AG04450 (cell line): Measurements from ENCODE around the gene HOXD8. TPM values are rescaled to one million over a fixed set of nuclear protein-coding genes. Genes with fewer than 3 reads are reported as not detected.

Experiments used
- CTCF ChIA-PET: fragments of 300-600, 350-600 bp; formaldehyde crosslinking; extraction: SDS; loops from one replicate; lab custom pipeline; 2022; ENCODE audit warnings: antibody characterized with exemption, inconsistent platforms; lab: Charles Lee
- POLR2A ChIA-PET: fragments of 350-600 bp; formaldehyde crosslinking; extraction: SDS; loops from one replicate; lab custom pipeline; 2021; ENCODE audit warnings: antibody characterized with exemption, inconsistent platforms; lab: Yijun Ruan, JAX
- DNase-seq: peaks from one replicate; pipeline ENCODE4 v3.0.0-alpha.2; 2011; ENCODE audit warnings: low read depth, low spot score
- H3K27ac ChIP-seq: one replicate; pipeline ENCODE4 v1.5.1; 2012; ENCODE audit warnings: low read depth, low read length, control low read depth
- H3K27me3 ChIP-seq: one replicate; pipeline ENCODE4 v1.6.0; 2012; ENCODE audit warnings: low read length; ENCODE audit not compliant: control insufficient read depth, insufficient read depth
- H3K4me3 ChIP-seq: 2 replicates; pipeline ENCODE4 v1.5.1; 2011; ENCODE audit warnings: mild to moderate bottlenecking, low read depth, low read length, control low read depth
- H3K9me3 ChIP-seq: 2 replicates; pipeline ENCODE4 v1.5.1; 2012; ENCODE audit warnings: low read length; ENCODE audit not compliant: control insufficient read depth, insufficient read depth
- polyA plus RNA-seq: library from polyadenylated mRNA; depleted of rRNA; stranded (reverse); fragments of >200 nt; gene quantifications from 2 replicates; pipeline ENCODE4 v1.2.3, GENCODE V29; 2011
- TF ChIP-seq, protein P1 (sequence below): IDR thresholded peaks from 2 replicates; pipeline ENCODE4 v1.5.1; 2011; ENCODE audit warnings: low read depth, low read length, control low read depth, inconsistent platforms

Gene HOXD8
- polyA plus RNA-seq, 1 experiment, result not detected

DNA sequence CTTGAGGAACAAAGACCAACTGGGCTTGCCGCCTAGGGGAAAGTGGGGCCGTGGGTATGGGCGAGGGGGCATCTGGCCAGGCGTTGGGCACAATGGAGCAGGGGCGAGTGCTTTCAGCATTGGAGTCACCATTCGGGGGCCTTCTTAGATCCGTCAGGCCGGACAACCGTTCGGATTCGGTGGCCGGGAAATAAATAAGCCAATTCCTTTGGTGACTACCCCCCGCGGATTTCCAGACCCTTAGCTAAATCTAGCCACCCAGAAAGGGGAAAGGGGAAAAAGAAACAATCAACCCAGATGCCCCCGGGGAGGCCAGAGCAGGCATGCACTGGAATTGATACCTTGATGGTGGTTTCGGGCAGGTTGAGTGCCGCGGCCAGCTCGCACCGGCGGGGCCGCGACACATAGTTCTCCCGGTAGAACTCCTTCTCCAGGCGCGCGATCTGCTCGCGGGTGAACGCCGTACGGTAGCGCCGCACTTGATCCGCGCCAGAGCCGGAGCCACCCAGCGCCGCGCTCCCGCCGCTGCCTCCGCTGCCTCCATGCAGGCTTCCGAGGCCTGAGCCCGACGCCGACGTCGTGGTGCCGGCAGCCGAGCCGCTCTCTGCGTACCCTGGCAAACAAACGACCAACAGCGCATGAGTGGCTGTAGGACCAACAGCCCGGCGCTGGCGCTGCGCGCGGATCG is 47.5 kb upstream of the HOXD8 start:
- POLR2A ChIA-PET, result no interaction called here
- no peak overlapping the region for H3K27ac ChIP-seq
- no peak overlapping the region for H3K4me3 ChIP-seq
- no peak for DNase-seq
- peaks cover 31% of the 10 kb centered on the region for H3K9me3 ChIP-seq
- peaks cover 88% of the 10 kb centered on the region for H3K27me3 ChIP-seq
- TF ChIP-seq, protein P1, sequence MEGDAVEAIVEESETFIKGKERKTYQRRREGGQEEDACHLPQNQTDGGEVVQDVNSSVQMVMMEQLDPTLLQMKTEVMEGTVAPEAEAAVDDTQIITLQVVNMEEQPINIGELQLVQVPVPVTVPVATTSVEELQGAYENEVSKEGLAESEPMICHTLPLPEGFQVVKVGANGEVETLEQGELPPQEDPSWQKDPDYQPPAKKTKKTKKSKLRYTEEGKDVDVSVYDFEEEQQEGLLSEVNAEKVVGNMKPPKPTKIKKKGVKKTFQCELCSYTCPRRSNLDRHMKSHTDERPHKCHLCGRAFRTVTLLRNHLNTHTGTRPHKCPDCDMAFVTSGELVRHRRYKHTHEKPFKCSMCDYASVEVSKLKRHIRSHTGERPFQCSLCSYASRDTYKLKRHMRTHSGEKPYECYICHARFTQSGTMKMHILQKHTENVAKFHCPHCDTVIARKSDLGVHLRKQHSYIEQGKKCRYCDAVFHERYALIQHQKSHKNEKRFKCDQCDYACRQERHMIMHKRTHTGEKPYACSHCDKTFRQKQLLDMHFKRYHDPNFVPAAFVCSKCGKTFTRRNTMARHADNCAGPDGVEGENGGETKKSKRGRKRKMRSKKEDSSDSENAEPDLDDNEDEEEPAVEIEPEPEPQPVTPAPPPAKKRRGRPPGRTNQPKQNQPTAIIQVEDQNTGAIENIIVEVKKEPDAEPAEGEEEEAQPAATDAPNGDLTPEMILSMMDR, result no peak
- CTCF ChIA-PET, result interaction anchor here (0.6 to 3.2 kb wide), 2 partner anchors 11 to 393 kb away, joined by 4 to 22 read pairs; no protein-coding TSS in a partner anchor

DNA sequence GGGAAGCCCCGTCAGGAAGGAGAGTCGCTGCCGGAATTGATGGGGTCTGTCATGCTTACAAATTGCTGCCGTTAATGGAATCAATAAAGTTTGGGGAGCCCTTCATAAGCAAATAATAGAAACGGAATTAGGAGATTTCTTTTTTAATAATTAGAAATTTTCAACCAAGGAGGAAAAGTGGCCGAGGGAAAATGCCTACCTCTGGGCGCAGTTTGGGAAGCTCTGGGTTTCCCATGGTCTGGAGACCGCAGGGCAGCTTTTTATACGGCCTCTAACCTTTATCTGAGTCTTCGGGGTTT is 47.0 kb upstream of the HOXD8 start:
- Histone ChIP-seq H3K4me3 (no peak overlapping the region), H3K27ac (no peak overlapping the region), H3K9me3 (peaks cover 31% of the 10 kb centered on the region), H3K27me3 (peaks cover 91% of the 10 kb centered on the region)
- POLR2A ChIA-PET, result no interaction called here
- no peak for DNase-seq
- CTCF ChIA-PET, result interaction anchor here (0.7 kb wide), 1 partner anchor 30 kb away, joined by 3 read pairs; no protein-coding TSS in a partner anchor
- TF ChIP-seq, protein P1, result no peak

DNA sequence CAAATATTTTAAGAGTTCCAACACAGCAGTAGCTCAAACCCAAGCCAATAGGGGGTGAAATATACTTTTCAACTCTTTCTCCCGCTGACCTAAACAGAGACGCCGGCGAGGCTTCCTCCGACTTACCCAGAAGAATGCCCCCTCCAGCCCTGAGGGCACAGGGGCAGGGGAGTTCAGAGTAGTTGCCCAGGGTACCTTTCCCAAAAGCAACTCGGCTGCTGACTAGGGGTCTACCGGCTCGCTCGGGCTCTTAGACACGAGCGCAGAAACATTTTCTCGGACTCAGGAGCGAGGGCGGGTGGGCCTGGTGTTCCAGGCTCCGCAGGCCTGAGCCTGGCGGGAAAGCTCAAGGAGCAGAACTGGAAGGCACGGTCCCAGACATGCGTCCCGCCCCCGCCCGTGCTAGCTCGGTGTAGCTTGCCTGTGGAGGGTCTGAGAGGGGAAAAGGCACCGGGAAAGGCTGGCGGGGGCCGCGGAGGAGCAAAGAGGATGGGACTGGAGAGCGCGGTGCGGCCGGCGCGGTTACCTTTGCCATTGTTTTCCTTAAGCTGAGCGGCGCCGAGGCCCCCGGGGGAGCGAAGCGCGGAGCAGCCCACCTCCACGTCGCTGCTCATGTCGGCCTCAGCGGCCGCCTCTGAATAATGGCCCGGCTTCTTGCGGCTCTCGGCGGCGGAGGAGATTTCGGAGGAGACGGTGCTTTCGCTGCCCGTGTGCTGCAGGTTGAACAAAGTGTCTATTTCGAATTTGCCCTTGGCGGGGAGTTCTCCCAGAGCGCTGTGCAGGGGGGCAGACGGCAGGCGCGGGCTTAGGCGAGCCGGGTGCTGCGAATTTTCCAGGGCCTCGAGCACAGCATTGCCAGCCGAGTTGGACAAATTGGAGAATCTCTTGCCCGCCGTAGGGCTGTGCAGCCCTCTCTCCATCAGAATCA is 46.4 kb upstream of the HOXD8 start:
- TF ChIP-seq, protein P1, result no peak
- POLR2A ChIA-PET, result no interaction called here
- Histone ChIP-seq H3K4me3 (no peak overlapping the region), H3K27me3 (peaks cover 95% of the 10 kb centered on the region), H3K27ac (no peak overlapping the region), H3K9me3 (peaks cover 35% of the 10 kb centered on the region)
- CTCF ChIA-PET, result interaction anchor here (0.7 kb wide), 1 partner anchor 30 kb away, joined by 3 read pairs; no protein-coding TSS in a partner anchor
- no peak for DNase-seq

DNA sequence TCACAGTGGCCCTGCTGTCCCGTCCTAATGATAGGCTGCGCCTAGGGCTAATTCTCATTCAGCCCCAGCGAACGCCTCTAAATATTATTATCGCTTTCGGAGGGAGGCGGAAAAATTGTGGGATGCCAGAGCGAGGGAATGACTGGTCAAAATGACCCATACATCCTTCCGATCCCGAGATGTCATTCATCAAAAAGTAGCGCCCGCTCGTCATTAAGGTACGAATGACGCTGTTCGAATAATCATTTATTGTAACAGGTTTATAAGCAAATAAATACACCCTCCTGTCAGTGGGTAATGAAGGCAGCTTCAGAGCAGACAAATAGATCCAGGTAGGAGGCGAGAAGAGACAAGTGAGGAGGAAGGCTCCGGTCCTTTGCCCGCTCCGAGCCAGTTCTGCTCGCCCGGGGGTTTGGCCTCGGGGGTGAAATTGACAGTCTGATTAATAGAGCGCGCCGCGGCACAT is 45.7 kb upstream of the HOXD8 start, which contains the start of gene EVX2:
EVX2 (minus strand) TSS at position 167 of the 466 bp plus-strand sequence. CDS start 186 bp downstream, outside the sequence.
- ChIA-PET CTCF (interaction anchor here (0.6 kb wide), 1 partner anchor 398 kb away, joined by 3 read pairs; no protein-coding TSS in a partner anchor), POLR2A (no interaction called here)
- TF ChIP-seq, protein P1, result no peak
- no peak for DNase-seq
- peaks cover 95% of the 10 kb centered on the region for H3K27me3 ChIP-seq
- H3K4me3 ChIP-seq, result no peak within 1 kb of the TSS
- H3K27ac ChIP-seq, result no peak within 1 kb of the TSS
- peaks cover 35% of the 10 kb centered on the region for H3K9me3 ChIP-seq
